HG03354 (cell line): ENCODE measurements around the gene CPNE2.
"Not testable (repeated sequence)": the region's sequence is repeated elsewhere in the genome, so short reads cannot be mapped to it uniquely, and the experiment has no call there.

Experiments used
- ATAC-seq: cut with Tn5 transposase; IDR thresholded peaks from one replicate; pipeline ENCODE4 v1.9.1; 2021; ENCODE audit warnings: mild to moderate bottlenecking; ENCODE audit not compliant: unreplicated experiment, poor library complexity, severe bottlenecking

CPNE2 gene

DNA sequence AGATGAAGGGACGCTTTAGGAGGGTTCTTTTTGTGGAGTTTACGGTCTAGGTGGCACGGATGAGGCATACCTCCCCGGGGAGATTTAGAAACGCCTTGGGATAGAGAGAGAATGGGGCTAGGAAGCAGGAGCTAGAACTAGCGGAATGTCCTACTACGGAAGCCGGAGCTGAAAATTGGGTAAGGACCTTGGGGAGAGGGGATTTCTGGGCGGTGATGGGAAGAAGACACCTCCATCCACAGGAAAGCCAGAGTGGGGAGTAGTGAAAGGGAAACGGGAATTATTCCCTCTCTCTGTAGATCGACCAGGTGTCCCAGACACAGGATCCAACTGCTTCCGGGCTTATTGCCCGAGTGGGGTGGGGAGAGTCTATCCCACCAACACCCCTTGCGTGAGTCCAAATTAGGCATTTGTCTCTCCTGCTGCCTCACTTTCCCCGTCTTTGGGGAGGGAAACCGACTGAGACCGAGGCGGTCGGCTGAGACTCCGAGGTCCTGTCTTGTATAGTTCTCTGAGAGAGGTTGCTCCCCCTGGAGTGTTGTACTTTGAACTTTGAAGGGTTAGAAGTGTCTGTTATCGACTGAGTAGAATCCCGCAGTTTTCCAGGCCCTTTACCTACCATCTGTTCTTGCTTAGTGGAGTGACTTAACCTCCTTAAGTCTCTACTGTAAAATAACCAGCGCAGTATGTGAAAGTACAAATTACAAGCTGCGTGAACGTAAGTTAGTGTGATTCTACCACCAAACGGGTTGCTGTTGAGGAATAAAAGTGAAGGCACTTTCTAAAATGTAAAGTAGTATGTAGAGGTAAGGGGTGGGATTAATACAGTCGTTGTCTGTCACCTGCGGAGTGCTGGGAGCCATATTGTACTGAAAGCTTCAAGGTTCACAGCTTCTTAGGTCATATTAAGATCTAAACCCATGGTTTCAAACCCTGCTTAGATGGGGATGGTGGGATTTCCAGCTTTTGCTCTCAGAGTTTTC lies 94.8 kb downstream of the CPNE2 start:
- no peak for ATAC-seq

GRCh38 chr16:57187902-57188710 lies 95.7 kb downstream of the CPNE2 start:
- ATAC-seq, result not testable (repeated sequence)

DNA sequence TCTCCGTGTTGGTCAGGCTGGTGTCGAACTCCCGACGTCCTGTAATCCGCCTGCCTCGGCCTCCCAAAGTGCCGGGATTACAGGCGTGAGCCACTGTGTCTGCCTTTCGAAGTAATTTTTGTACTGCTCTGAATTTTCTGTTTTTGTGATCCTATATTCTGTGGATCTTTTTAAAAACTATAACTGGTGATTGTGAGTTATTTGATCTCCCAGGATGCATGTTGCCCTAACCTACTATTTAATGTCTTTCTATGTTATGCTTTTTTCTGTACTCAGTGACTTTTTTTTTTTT lies 96.3 kb downstream of the CPNE2 start:
- no peak for ATAC-seq

GRCh38 chr16:57189527-57189926 lies 97.1 kb downstream of the CPNE2 start:
- ATAC-seq, result not testable (repeated sequence)

GRCh38 chr16:57190136-57190535 lies 97.8 kb downstream of the CPNE2 start:
- no peak for ATAC-seq

DNA sequence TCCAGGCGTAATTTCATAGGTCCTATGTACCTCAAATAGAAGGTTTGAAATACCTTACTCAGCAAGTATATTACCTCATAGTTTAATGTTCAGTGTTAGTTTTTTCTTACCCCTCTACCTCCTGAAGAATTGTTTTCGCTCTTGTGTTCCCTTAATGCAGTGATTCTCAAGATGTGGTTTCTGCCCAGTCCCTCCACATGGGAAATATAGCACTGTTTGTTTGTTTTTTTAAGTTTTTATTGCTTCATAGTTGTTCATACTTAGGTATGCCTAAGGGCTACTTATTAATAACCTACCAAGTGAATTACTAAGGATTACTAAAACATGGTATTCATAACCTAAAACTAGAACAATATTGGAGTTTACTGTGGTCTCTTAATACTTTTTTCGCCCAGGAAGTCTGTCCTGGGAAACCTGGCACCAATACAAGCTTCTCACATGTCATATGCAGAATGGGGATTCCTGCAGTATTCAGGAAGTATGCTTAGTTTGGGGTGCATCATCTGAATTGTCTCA lies 98.7 kb downstream of the CPNE2 start:
- ATAC-seq, result no peak

DNA sequence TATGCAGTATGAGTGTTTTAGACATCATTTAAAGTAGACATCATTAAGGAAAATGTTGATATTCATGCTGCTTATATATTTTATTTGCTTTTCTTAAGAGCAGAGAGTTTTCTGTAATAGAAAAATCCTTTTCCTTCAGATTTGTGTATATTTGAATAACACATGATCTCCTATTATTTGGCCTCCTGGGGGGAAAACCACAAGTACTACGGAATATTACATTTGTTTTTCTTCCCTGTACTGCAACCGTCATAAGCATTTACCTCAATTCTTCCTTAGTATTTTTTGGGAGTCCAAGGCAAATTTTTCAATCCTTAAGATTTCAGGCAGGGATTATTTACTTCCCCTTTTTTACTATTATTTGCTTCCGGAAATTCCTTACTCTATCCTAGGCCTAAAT lies 99.8 kb downstream of the CPNE2 start:
- ATAC-seq, result no peak

DNA sequence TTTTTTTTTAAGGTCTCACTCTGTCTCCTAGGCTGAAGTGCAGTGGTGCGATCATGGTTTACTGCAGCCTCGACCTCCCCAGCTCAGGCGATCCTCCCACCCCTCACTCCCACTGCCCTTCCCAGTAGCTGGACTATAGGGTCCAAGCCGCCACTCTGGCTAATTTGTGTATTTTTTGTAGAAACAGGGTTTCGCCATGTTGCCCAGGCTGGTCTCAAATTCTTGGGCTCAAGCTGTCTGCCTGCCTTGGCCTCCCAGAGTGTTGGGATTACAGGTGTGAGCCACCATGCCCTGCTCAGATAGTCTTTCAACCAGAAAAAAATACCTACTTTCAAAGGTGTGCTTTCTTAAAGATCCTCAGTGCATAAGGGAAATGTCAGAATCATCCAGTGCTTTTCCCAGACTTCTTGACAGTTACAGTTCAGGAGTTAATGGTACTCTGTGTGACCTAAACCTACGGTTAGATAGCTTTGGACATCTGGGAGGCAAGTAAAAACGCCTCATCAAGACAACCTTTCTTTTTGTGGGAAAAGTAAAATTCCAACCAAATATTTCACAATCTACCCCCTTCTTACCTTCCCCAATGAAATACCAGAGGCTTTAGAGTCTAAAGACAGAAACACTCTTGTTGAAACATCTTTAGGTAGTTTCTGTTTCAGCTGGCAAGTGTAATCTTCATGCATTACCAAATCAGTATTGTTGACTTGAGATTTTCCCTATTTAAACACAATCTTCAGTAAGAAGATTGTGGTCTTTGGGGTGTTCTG lies 100.5 kb downstream of the CPNE2 start:
- ATAC-seq, result no peak

DNA sequence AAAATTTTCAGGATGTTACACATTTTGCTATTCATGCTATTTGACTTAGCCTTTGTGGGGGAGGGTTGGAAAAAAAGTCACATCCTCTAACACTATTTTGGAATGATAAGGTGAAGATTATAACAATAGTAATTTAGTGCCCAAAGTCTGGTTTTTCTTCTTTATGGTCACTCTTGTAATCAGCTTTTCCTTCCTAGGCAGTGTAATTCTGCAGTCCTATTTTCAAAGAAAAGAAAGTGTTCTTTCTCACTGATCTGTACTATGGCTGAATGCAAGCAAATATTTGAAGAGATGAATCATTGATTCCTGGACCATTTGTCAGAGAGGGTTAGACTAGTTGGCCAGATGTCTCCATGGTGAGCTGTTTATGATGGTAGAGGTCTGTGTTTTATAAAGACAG lies 102.1 kb downstream of the CPNE2 start:
- no peak for ATAC-seq

GRCh38 chr16:57196286-57196685 lies 103.9 kb downstream of the CPNE2 start:
- no peak for ATAC-seq

GRCh38 chr16:57196753-57197152 lies 104.4 kb downstream of the CPNE2 start:
- ATAC-seq, result no peak
